Suppressor macrophage treated with lipopolysaccharide for 1 hour (primary cell): ENCODE measurements around the gene CAMK1D.

Source experiments
- DNase-seq, 3 donors: peaks; one replicate each; pipeline ENCODE4 v3.0.0-alpha.2; 2020 to 2022

CAMK1D gene

DNA sequence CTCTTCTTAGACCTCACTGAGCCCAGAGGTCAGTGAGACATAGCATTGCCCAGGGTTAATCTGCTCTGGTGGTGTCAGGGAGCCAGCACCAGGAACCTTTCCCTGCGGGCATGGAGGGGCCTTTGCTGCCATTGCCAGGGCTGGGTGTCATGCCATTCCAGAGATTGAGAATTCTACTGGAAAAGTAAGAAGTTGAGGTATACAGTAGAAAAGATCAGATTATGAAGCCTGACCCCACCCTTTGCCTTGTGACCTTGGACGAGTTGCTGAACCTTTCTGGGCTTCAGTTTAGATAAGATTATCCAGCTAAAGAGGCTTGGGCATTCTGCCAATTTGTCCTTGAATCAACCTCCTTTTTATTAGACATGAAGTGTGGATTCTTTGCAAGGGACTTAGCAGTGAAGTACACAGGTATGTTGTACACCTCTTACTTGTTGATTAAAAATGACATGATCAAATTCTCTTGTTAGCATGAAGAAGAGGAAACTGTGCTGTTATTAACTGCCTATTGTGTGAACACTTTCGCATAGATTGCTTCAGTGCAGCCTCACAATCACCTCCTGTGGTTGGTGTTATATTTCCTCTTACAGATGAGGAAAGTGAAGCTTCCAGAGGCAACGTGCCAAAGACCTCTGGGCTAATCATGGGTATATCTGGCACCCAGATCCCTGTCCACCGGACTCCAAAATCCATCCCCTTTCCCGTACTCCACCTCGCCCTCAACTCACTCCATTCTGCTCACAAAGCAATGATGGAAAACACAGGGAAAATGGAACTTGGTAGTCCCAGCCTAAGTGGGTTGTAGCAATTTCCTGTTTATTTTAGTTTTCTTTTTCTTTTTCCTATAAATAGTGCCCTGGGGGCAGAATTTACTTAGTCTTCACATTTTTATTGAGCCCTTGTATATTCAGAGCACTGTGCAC lies 151.3 kb downstream of the CAMK1D start:
- peak; percentile 34 to 75 (median 42) for DNase-seq

DNA sequence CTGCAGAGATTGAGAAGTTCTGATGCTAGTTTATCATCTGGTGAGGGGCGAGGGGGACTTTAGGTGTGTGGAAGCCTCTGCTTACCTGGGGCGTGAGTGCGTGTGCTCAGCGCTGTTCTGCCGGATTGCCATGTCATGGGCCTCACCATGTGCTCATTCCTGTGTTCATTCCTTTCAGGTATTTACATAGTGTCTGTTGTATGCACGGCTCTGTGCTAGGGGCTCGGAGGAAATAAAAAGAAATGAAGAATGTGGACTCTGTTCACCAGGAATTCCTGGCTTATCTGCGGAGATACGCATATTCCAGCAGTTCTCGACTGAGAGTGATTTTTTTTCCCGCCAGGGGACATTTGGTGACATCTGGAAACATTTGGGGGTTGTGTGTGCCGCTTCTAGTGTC lies 152.0 kb downstream of the CAMK1D start:
- DNase-seq: no peak

DNA sequence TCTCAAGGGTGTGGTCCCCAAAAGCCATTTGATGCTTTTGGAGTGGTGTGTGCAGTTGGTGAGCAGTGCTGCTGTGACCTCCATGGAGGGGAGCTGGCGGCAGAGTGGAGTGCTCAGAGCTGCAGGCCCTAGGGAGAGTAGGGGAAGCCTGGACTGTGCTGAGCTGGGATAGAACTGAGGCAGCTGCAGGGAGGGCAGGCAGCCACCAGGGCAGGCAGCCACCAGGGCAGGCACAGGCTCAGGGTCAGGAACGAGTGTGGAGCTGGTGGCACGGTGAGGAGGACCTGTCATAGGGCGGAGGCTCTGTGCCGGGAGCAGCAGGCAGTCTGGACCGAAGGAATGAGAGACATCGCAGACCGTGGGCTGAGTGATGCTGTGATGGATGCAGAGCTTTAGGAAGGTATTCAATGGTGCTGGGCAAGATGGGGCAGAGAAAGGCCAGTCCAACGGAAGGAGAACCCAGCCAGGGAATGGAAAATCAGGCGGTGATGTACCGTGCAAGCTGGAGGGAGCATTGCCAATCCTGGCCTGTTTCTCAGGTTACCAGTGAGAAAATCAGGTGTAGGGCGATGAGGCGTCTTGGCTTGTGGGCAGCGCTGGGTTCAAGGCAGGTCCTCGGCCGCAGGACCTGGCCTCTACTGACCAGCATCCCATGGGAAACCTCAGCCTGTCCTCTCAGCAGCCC lies 152.6 kb downstream of the CAMK1D start:
- no peak for DNase-seq

DNA sequence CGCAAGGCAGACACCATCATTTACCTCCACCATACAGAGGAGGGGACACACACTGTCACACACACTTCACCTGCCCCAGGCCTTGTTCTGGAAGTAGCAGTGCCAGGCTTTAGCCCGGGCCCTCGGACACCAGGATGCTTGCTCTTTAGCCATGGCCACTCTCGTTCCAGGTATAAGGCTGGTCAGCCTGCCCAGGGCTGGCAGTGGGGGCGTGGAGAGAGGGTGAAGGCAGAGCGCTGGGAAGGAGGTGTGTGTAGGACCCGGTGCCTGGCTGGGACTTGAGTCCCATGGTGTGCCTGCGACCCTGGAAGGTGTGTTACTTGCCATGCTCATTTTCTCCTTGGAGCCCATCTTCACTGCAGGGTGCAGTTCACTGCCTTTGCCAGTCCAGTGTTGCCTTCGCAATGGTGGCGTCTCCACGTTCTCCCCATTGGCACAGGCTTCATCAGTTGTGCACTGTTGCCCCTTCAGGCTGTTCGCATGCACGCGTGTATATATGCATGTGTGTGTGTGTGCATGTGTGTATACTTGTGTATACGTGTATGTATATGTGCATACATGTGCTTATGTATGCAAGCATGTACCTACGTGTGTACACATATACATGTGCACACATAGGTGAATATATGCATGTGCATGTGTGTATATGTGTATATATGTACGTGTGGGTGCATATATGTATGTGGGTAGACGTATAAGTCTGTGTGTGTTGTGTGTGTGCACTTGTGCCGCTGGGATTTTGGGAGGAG lies 153.4 kb downstream of the CAMK1D start:
- no peak for DNase-seq

DNA sequence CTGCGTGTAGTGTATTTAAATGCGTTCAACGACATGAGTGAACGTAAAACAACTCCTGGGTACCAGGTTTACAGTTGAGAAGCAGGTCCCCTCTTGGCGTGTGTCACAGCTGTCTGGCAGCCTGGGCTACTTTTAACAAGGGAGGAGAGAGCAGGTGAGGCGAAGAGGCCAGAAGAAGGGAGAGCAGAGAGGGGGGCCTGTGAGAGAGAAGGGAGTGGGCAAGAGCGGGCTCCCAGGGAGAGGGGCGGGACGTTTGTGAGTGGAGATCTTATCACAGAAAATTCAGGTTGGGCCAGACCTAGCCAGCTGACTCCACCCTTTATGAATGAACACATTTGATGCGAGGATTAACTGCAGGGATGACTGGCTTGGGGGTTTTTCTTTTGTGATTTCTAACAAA lies 154.0 kb downstream of the CAMK1D start:
- DNase-seq: no peak

DNA sequence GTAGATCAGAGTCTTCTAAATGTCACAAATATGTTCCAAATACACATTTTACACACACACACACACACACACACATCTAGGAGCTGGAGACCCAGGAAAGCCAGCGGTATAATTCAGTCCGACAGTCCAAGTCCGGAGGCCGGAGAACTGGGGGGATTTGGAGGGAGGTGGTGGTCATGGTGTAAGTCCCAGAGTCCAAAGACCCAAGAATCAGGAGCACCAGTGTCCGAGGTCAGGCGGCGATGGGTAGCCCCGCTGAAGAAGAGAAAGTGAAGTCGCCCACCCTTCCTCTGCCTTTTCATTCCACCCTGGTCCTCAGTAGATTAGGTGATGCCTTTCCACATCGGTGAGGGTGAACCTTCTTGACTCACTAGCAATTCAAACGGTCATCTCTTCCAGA lies 154.8 kb downstream of the CAMK1D start:
- DNase-seq: no peak

DNA sequence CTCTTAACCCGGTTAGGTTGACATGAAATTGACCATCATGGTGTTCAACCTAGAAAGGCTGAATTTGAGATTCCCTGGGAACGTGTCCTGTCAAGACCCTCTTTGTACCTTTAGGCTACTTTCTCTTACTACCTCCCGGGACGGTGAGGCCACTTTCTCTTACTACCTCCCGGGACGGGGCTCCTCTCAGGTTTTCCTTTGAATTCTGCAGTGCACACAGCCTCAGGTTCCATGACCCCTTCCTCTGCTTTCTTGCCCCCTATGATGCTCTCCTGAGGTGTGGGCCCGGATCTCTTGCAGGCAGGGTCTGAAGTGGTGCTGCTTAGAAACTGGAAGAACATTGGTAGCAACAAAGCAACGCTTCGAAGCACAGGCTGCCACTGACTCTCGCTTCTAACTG lies 155.3 kb downstream of the CAMK1D start:
- DNase-seq: no peak

DNA sequence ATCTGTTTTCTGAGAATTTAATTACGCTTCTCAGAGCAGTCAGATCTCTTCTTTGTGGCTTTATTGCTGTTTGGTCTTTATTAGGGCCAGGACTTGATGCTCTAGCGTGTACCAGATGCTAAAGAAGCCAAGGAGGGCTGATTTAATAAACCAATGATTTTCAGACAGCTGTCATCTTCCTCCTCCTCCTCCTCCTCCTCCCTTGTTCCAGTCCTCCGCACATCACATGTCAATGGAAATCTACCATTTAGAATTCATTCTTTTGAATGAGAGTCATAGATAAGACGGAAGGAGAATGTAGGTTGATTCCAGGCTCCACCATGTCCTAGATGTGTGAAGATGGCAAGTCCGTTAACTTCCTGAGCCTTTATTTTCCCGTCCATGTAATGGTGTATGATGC lies 156.3 kb downstream of the CAMK1D start:
- no peak for DNase-seq

DNA sequence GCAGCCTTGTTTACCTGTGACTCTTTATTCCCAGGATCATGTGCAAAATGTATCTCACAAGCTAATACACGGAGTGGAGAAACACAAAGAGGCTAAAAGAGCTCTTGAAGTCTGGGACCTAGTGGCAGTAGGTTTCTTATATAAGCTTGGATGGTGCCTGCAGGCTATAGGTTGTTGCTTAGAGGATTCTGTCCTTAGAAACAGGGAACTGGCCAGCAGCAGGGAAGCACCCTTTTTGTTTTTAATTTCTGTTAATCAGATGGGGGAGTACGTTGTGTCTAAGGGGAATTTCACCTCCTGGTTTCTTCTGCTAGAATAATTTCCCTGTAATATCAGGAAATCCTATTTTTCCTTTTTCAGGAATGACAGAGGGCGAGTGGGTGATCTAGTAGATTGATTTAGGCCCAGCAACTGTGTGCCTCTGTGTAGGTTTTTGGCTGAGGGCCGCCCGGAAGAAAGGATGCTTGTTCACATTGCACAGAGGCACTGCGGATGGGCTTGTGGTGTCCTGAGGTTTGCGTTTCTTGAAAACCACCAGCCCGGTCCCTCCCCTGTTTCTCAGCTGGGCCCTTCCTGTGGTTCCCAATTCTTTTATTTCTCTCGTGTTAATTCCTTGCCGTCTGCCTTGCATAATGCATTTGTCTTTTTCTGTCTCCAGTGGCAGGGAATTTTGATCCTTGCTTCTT lies 158.0 kb downstream of the CAMK1D start:
- DNase-seq: peak; percentile 43 to 63 (median 52)

DNA sequence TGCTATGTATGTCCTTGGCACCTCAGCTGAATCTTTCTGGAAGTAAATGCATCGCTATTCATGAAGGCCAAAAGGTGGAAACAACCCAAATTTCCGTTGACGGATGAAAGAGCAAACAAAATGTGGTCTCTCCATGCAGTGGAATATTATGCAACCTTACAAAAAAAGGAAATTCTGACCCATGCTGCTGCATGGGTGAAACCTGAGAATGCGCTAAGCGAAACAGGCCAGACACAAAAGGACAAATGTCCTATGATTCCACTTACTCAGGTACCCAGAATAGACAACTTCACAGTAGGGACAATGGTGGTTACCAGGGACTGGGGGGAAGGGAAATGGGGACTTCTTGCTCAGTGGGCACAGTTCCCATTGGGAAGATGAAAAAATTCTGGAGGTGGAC lies 158.8 kb downstream of the CAMK1D start:
- DNase-seq: peak in 2 of 3 donors; percentile 15 to 27

DNA sequence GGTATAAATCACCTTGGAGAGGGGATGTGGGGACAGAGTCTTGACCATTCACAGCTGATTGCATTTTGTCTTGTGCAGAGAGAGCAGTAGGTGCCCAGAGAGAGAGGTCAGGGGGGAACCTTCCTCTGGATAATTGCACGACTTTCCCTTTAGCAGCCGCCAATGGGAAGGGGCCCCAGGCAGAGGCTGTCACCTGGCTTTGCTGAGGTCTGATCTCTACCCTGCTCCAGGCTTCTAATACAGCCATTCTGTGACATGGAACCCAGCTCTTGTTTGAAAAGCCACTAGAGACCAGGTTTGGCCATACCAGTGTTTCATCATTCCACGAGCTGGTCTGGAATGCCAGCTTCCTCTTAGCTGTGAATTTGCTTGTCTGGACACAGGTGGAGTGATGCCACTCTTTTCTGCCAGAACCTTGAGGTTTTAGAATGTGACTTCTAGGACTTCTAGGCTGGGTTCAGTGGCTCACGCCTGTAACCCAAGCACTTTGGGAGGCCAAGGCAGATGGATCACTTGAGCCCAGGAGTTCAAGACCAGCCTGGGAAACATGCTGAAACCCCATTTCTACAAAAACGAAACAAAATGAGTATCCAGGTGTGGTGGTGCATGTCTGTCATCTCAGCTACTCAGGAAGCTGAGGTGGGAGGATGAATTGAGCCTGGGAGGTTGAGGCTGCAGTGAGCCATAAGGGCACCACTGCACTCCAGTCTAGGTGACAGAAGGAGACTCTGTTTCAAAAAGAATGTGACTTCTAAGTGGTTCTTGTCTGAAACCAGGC lies 159.9 kb downstream of the CAMK1D start:
- no peak for DNase-seq

DNA sequence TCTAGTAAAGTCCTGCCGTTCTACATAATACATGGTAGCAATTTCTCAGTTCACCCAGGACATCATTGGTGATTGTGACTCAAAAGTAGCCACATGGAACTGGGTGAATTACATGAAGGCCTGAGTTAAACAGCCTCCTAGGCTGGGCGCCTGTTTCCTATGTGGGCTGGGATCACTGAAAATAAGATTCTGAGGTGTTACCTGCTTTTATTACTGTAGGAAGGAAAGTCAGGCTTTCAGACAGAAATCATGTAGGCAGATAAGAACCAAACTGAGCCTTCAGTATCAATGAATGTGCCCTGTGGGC lies 160.4 kb downstream of the CAMK1D start:
- DNase-seq: no peak

DNA sequence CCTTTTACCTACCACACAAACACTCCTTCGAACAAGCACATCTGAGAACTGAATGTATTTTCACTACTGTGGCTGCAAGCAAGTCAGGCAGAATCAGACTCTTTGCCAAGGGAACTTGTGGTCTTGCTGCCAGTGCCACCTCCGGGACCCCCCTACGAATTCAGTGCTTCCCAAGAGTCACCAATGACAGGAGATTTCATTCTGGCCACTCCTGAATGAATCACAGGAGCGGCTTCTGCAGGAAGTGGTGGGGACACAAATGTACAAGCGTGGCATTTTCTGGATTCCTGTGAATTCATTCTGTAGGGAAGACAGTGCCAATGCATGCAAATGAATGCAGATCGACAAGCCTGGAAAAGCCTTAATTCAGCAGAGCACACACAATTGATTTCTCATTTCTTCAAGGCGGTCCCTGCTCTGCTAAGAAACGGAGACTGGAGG lies 161.2 kb downstream of the CAMK1D start:
- DNase-seq: peak; percentile 34 to 67 (median 52)

DNA sequence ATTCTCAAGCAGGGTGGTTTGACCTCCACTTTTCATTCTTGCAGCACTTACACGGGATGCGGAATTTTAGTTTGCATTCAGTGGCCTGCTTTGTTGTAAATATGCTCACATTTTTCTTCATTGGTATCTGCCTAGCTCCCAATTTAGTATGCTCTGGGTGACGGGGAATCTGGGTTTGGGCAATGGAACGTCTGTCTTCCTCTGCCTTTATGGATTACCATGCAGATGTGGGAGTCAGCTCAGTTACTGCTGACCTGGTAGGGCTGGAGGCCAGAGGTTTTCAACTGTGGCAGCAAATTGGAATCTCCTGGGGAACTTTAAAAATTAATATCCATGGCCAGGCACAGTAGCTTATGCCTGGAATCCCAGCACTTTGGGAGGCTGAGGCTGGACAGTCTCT lies 161.6 kb downstream of the CAMK1D start:
- DNase-seq: no peak

DNA sequence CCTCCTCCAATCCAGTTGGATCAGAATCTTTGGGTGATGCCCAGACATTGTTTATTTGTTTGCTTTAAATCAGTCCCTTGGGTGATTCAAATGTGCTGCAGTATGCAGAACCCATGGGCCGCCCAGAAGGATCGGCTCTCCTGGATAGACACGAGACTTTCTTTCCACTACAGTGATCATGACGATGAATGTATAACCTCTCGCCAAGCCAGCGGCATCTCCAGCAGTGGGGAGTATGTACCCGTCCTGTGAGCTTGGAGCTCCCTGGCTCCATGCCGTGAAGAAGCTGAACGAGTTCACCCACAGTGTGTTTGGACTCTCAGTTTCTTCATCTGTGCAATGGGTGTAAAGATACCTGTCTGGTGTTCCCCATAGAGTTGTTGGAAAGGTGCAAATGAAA lies 162.3 kb downstream of the CAMK1D start:
- DNase-seq: no peak

DNA sequence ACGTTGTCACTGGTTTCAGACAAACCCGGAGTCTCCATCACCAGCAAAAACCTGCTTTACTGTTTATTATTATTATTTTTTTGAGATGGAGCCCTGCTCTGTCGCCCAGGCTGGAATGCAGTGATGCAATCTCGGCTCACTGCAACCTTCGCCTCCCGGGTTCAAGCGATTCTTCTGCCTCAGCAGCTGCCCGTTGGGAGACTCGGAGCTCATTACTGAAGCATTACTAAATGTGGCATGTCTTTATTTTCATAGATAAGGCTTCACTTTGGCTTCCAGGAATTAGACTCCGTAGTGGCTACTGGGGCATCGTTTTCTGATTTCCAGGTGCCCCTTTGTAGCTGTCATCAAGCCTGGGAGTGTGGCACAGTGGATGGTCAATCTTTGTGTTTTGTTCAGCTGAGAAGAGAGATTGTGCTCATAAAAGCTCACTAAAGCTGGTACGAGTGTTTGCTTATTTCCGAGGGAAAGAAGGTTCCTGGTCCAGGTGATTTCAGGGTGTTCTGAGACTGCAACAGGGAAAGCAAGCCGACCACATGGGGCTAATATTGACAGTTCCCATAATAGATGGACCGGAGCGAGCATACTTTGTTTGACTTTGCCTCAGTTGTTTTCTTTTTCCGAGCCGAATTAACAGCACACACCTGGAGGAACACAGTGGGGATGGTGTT lies 163.1 kb downstream of the CAMK1D start:
- DNase-seq: no peak

DNA sequence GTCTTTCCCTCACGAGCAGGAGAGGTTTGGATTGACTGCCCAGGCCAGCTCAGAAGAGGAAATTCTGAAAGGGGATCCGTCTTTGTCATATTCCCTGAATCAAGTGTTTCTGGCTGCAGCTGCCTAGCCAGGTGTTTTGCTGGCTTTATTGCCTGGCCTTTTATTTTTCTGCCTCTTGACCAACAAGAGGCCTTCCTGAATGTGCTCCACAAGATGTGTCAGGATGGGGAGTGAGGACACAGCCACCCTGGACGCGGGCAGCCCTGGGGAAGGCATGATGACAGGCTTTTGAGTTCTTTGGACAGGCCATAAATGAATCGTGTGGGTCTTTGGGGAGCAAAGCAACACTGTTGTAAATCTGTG lies 163.6 kb downstream of the CAMK1D start:
- DNase-seq: no peak

DNA sequence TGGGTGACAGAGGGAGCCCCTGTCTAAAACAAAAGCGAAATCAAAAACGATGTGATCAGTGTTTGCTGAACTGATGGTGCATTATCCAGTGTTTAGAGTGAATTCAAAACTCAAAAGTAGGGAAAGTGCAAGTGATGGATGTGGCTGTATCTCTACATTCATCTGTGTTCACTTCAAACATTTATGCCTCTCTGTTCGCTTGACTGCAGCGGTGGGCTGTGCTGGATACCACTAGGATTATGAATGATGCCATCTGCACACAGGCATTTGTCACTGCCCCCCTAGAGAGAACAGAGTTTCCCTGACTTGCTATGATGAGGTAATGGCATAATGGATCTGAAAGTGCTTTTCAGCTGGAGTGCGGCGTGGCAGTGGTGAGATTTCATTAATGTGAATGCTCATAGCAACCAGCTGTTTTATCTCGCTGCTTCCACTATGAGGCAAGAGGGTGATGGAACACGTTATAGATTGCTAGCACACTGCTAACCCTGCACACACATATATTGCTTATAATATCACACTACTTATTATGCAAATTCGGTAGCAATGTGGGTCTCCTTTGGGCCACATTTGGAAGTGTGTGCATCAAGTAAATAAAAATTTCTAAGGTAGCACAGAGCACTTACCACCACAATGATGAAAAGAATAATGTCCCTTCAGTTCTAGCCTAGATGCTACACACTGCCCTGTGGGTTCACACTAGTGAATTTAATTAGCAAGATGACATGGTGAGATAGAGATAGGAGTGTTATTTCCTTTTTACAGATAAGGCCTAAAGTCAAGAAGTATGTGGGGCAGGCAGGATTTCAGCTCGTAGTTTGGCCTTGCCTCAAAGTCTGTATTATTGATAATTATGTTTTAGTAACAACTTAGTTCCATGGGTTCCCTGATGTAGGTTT lies 164.7 kb downstream of the CAMK1D start:
- no peak for DNase-seq

DNA sequence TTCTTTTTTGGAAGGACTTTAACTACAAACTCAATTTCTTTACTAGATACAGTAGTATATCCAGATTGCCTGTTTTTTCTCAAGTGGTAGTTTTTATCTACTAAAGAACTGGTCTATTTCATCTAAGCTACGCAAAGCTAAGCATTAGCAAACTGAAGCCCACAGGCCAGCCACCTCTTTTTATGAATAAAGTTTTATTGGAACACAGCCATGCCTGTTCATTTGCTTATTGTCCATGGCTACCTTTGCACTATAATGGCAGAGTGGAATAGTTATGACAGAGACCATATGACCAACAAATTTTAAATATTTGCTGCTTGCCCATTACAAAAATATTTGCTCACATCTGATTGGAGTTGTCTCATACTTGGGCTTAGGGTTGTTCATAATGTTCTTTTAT lies 168.7 kb downstream of the CAMK1D start:
- DNase-seq: no peak

DNA sequence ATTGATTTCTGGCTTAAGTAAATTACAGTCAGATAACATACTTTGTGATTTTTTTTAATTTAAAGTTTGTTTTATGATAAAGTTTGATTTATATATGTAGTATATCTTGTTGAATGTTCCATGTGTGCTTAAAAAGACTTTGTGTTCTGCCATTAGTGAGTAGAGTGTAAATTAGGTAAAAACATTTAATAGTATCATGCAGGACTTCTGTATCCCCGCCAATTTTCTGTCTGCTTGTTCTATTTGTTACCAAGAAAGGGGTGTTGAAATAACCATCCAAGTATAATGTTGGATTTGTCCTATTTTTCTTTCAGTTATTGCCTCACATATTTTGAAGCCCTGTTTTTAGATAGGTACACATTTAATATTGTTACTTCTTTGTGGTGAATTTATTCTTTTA lies 172.1 kb downstream of the CAMK1D start:
- DNase-seq: no peak

DNA sequence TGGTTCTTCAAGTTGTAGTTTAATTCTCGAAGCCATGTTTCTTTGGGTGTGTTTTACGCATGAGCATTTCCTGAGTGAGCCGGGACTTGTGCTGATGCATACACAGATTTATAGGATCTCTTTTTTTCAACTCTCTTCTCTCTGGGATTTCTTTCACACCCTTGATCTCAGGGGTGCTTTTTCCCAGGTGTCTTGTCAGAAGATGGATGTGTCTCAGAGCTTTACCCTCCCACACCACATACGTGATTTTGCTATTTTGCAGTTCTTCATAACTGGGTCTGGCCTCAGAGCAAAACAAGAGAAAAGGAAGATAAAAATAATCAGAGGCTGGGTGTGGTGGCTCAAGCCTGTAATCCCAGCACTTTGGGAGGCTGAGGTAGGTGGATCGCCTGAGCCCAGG lies 177.0 kb downstream of the CAMK1D start:
- DNase-seq: no peak
